ENCODE measurements around the gene RER1.

Gene RER1

GRCh38 chr1:2391041-2391930 lies at the start of gene RER1, which contains the start of gene MORN1:
Gene RER1, plus strand, starts transcription at chr1:2391841. Its CDS starts 3,950 bp downstream, at chr1:2395791.
Gene MORN1, minus strand, starts transcription at chr1:2391554. Its CDS starts 21 bp downstream, at chr1:2391533.
- H3K4me3 ChIP-seq (ENCODE audit: low read depth, low read length): peak within 1 kb of the TSS; percentile 86
- no peaks in the 10 kb centered on the region for H3K27me3 ChIP-seq (replicated peaks)
- DNase-seq: peak; percentile 97
- TF ChIP-seq CTCF (IDR thresholded peaks at IDR 0.05; ENCODE audit: low read depth, low read length, missing control alignments): no peak
- in situ Hi-C loops (cut with HindIII; ENCODE audit: low pct_ligation_motif_present, low sequenced_read_pairs): no loop called here
- peaks cover 27% of the 10 kb centered on the region for H3K36me3 ChIP-seq (replicated peaks)
- peak within 1 kb of the TSS; percentile 53 for H3K27ac ChIP-seq

- Histone ChIP-seq H3K4me3 (ENCODE audit: low read depth, low read length) (no peak overlapping the region), H3K36me3 (replicated peaks) (no peaks in the 10 kb centered on the region), H3K27me3 (replicated peaks) (no peaks in the 10 kb centered on the region), H3K27ac (no peak overlapping the region)
- no peak for DNase-seq
- in situ Hi-C loops (cut with HindIII; ENCODE audit: low pct_ligation_motif_present, low sequenced_read_pairs): no loop called here
- no peak for TF ChIP-seq CTCF (IDR thresholded peaks at IDR 0.05; ENCODE audit: low read depth, low read length, missing control alignments)
Observed at GRCh38 chr1:2342384-2343022, 49.1 kb upstream of the RER1 start.

- Histone ChIP-seq H3K27me3 (replicated peaks) (no peaks in the 10 kb centered on the region), H3K4me3 (ENCODE audit: low read depth, low read length) (no peak overlapping the region), H3K36me3 (replicated peaks) (no peaks in the 10 kb centered on the region), H3K27ac (no peak overlapping the region)
- no peak for DNase-seq
- in situ Hi-C loops (cut with HindIII; ENCODE audit: low pct_ligation_motif_present, low sequenced_read_pairs): no loop called here
- no peak for TF ChIP-seq CTCF (IDR thresholded peaks at IDR 0.05; ENCODE audit: low read depth, low read length, missing control alignments)
Observed at GRCh38 chr1:2343023-2343935, 48.4 kb upstream of the RER1 start.

- TF ChIP-seq CTCF (IDR thresholded peaks at IDR 0.05; ENCODE audit: low read depth, low read length, missing control alignments): no peak
- no peaks in the 10 kb centered on the region for H3K27me3 ChIP-seq (replicated peaks)
- no peaks in the 10 kb centered on the region for H3K36me3 ChIP-seq (replicated peaks)
- H3K27ac ChIP-seq: no peak overlapping the region
- in situ Hi-C loops (cut with HindIII; ENCODE audit: low pct_ligation_motif_present, low sequenced_read_pairs): no loop called here
- H3K4me3 ChIP-seq (ENCODE audit: low read depth, low read length): no peak overlapping the region
- no peak for DNase-seq
Observed at GRCh38 chr1:2344121-2344681, 47.4 kb upstream of the RER1 start.

- in situ Hi-C loops (cut with HindIII; ENCODE audit: low pct_ligation_motif_present, low sequenced_read_pairs): no loop called here
- DNase-seq: no peak
- TF ChIP-seq CTCF (IDR thresholded peaks at IDR 0.05; ENCODE audit: low read depth, low read length, missing control alignments): no peak
- Histone ChIP-seq H3K27me3 (replicated peaks) (no peaks in the 10 kb centered on the region), H3K36me3 (replicated peaks) (no peaks in the 10 kb centered on the region), H3K4me3 (ENCODE audit: low read depth, low read length) (no peak overlapping the region), H3K27ac (no peak overlapping the region)
Observed at GRCh38 chr1:2344744-2345296, 46.8 kb upstream of the RER1 start.
